ENCODE measurements around the gene SERPINB1. TPM values are rescaled to one million over a fixed set of nuclear protein-coding genes. Genes with fewer than 3 reads are reported as not detected.
A peak's percentile ranks its signal among the peaks of the same experiment; 100 is the strongest.

The SERPINB1 gene
- total and polyA plus RNA-seq, 10 of the 15 experiments (the other 5 are each of a cell fraction or from before 2014, with no cell fraction given) = 0.45 to 2.4 (median 0.83) TPM

DNA sequence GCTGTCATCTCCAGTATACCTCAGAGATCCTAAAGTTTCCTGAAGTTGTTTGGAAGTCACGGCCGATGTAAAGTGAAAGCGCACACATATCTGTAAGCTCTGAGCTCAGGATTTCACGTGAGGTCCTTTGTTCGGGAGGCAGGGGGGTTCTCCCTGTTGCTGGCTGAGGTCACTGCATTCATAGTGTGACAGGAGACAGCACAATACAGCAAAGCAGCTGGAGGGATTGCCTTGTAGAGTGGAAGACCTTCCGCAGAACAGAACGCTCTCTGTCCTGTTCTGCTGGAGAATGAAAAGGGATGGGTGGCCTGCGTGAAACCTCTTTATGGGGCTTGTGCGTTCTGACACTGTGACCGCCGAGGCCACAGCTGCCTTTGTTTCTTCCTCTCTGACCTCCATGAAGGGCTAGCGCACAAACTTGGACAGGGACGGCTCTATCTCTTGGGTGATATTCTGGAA, 13.4 kb upstream of the SERPINB1 start:
- ATAC-seq = no peak
- Histone ChIP-seq H3K9ac (ENCODE audit: control insufficient read depth, insufficient read depth, low read length) (peak overlapping the region; percentile 61), H3K4me1 (ENCODE audit: control insufficient read depth, insufficient read depth, low read length) (peaks cover 58% of the 10 kb centered on the region), H3K36me3 (ENCODE audit: control insufficient read depth in 2 of 2, insufficient read depth in 2 of 2, low read length in 1 of 2) (no peaks in the 10 kb centered on the region), H3K79me2 (ENCODE audit: control insufficient read depth, insufficient read depth, low read length) (no peaks in the 10 kb centered on the region), H2AFZ (ENCODE audit: control insufficient read depth, low read depth, low read length) (peak overlapping the region; percentile 68), H3K4me3 (peak overlapping the region; percentile 38; the same call in 1 of the 2 replicates), H3K27me3 (replicated peaks in 1 of 2; ENCODE audit: control insufficient read depth in 2 of 2, insufficient read depth in 2 of 2, low read length in 1 of 2) (no peaks in the 10 kb centered on the region), H3K4me2 (ENCODE audit: control insufficient read depth, insufficient read depth) (peak overlapping the region; percentile 83), H3K9me3 (replicated peaks; ENCODE audit: control insufficient read depth, insufficient read depth, low read length) (no peaks in the 10 kb centered on the region; the same call in 2 of the 3 replicates), H4K20me1 (ENCODE audit: control insufficient read depth, insufficient read depth) (no peaks in the 10 kb centered on the region), H3K27ac (ENCODE audit: control insufficient read depth, insufficient read depth) (peak overlapping the region; percentile 81)
- no TSS peak for BruUV-seq (replicated peaks)
- no peak for DNase-seq (ENCODE audit: low read depth, low spot score)
- intact Hi-C loops (cut with micrococcal nuclease; ENCODE audit: unreplicated experiment) = no loop called here
- ChIA-PET RAD21 (ENCODE audit: unreplicated experiment) (interaction anchor here (1.0 to 6.6 kb wide), 8 partner anchors 9 to 134 kb away, joined by 3 to 92 read pairs (median 10); partner anchors contain the start of gene SERPINB1), SMC1A (ENCODE audit: uncharacterized antibody, unreplicated experiment) (interaction anchor here (0.8 to 4.2 kb wide), 13 partner anchors 9 to 56 kb away, joined by 3 to 47 read pairs (median 9); no protein-coding TSS in a partner anchor), CTCF (interaction anchor here (0.6 to 6.8 kb wide), 11 partner anchors 9 to 304 kb away, joined by 3 to 55 read pairs (median 4); no protein-coding TSS in a partner anchor), POLR2A (interaction anchor here (0.6 to 6.9 kb wide), 8 partner anchors 8 to 45 kb away, joined by 3 to 108 read pairs (median 6); no protein-coding TSS in a partner anchor)
- in situ Hi-C loops (cut with MboI) = loop anchor here (5.0 kb wide), 1 partner anchor 82 kb away; no protein-coding TSS in a partner anchor
- 56% methylated on average over 13 of the region's 13 CpGs for WGBS (ENCODE audit: insufficient coverage, insufficient replicate concordance, low lambda C conversion rate, missing lambda C conversion rate)
- FAIRE-seq = no peak
- TF ChIP-seq KAT2A (conservative IDR thresholded peaks at IDR 0.05; ENCODE audit: control insufficient read depth, low read depth, low read length) (no peak), E2F8 (IDR thresholded peaks at IDR 0.05; ENCODE audit: low read depth, partially characterized antibody) (no peak), TCF12 (IDR thresholded peaks at IDR 0.05; ENCODE audit: low read depth, low read length) (no peak), POLR2AphosphoS5 (IDR thresholded peaks at IDR 0.05; ENCODE audit: low read length) (no peak), RB1 (IDR thresholded peaks at IDR 0.05; ENCODE audit: borderline replicate concordance) (no peak), NFXL1 (IDR thresholded peaks at IDR 0.05; ENCODE audit: borderline replicate concordance) (no peak), NFIC (IDR thresholded peaks at IDR 0.05; ENCODE audit: low read depth, low read length) (no peak), ZNF384 (IDR thresholded peaks at IDR 0.05; ENCODE audit: borderline replicate concordance, low read depth, low read length) (no peak), BHLHE40 (IDR thresholded peaks at IDR 0.05; ENCODE audit: borderline replicate concordance in 1 of 2, low read depth in 2 of 2, low read length in 1 of 2) (peak; percentile 73 to 80), POLR2A (IDR thresholded peaks at IDR 0.05; ENCODE audit: low read depth, low read length) (0 out of 2 replicates have a peak, but pooled peaks have one; percentile 24), EED (IDR thresholded peaks at IDR 0.05; ENCODE audit: low read depth) (peak; percentile 57), BCL3 (IDR thresholded peaks at IDR 0.05; ENCODE audit: borderline replicate concordance, insufficient read depth, low read depth, low read length, poor library complexity, severe bottlenecking) (no peak), KLF5 (IDR thresholded peaks at IDR 0.05; ENCODE audit: partially characterized antibody) (no peak), BACH1 (IDR thresholded peaks at IDR 0.05; ENCODE audit: borderline replicate concordance) (no peak), RBBP5 (conservative IDR thresholded peaks at IDR 0.05) (no peak), ZNF207 (IDR thresholded peaks at IDR 0.05; ENCODE audit: borderline replicate concordance) (no peak), SRF (IDR thresholded peaks at IDR 0.05; ENCODE audit: low read depth in 2 of 2, low read length in 2 of 2) (no peak), IKZF2 (IDR thresholded peaks at IDR 0.05) (0 out of 4 replicates have a peak, but pooled peaks of 1 of the 2 experiments have one; percentile 14)
- TF ChIP-seq, protein P1, sequence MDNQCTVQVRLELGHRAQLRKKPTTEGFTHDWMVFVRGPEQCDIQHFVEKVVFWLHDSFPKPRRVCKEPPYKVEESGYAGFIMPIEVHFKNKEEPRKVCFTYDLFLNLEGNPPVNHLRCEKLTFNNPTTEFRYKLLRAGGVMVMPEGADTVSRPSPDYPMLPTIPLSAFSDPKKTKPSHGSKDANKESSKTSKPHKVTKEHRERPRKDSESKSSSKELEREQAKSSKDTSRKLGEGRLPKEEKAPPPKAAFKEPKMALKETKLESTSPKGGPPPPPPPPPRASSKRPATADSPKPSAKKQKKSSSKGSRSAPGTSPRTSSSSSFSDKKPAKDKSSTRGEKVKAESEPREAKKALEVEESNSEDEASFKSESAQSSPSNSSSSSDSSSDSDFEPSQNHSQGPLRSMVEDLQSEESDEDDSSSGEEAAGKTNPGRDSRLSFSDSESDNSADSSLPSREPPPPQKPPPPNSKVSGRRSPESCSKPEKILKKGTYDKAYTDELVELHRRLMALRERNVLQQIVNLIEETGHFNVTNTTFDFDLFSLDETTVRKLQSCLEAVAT (IDR thresholded peaks at IDR 0.05) = peak; percentile 91
